IPS DF 4.7 (cell line): ENCODE results near the gene FASTKD3.
"Not testable (repeated sequence)": the region's sequence is repeated elsewhere in the genome, so short reads cannot be mapped to it uniquely, and the experiment has no call there.

ENCODE experiments used
- DNase-seq: peaks from one replicate; pipeline ENCODE4 v3.0.0-alpha.2; 2013; ENCODE audit warnings: low spot score; ENCODE audit errors: extremely low read depth

Gene FASTKD3

GRCh38 chr5:7868773-7869473, at the start of gene FASTKD3, which contains the start of gene MTRR:
TSS of gene FASTKD3 (minus strand) at chr5:7869031. CDS start at chr5:7868083, 948 bp downstream.
TSS of gene MTRR (plus strand) at chr5:7869148. CDS start at chr5:7870795, 1,647 bp downstream.
- DNase-seq: no peak

- no peak for DNase-seq
Observed at GRCh38 chr5:7917130-7918123, 48.6 kb upstream of the FASTKD3 start.

GRCh38 chr5:7916171-7916804, 47.5 kb upstream of the FASTKD3 start:
- DNase-seq: no peak

- not testable (repeated sequence) for DNase-seq
Observed at GRCh38 chr5:7911429-7911771, 42.6 kb upstream of the FASTKD3 start.

GRCh38 chr5:7910738-7911428, 42.1 kb upstream of the FASTKD3 start:
- DNase-seq: no peak

- DNase-seq: no peak
Observed at GRCh38 chr5:7908317-7908716, 39.5 kb upstream of the FASTKD3 start.

GRCh38 chr5:7907612-7908011, 38.8 kb upstream of the FASTKD3 start:
- DNase-seq: no peak

- DNase-seq: no peak
Observed at GRCh38 chr5:7904170-7904569, 35.3 kb upstream of the FASTKD3 start.

GRCh38 chr5:7902666-7903625, 34.1 kb upstream of the FASTKD3 start:
- no peak for DNase-seq

- DNase-seq: no peak
Observed at GRCh38 chr5:7902201-7902600, 33.4 kb upstream of the FASTKD3 start.

GRCh38 chr5:7897014-7897600, 28.3 kb upstream of the FASTKD3 start:
- no peak for DNase-seq

- no peak for DNase-seq
Observed at GRCh38 chr5:7894860-7895259, 26.0 kb upstream of the FASTKD3 start.

- DNase-seq: no peak
Observed at GRCh38 chr5:7894439-7894838, 25.6 kb upstream of the FASTKD3 start.

GRCh38 chr5:7888901-7889300, 20.1 kb upstream of the FASTKD3 start:
- DNase-seq: no peak

GRCh38 chr5:7886849-7887475, 18.1 kb upstream of the FASTKD3 start:
- no peak for DNase-seq

GRCh38 chr5:7884491-7885267, 15.8 kb upstream of the FASTKD3 start:
- DNase-seq: no peak

- no peak for DNase-seq
Observed at GRCh38 chr5:7882926-7883325, 14.1 kb upstream of the FASTKD3 start.

- DNase-seq: no peak
Observed at GRCh38 chr5:7881816-7882215, 13.0 kb upstream of the FASTKD3 start.
